Activated CD8-positive, alpha-beta memory T cell treated with anti-CD3 and anti-CD28 coated beads, Interleukin-2, amount 50 U/mL, for 24 hours (primary cell): ENCODE measurements around the gene KDM4C.
"Not testable (repeated sequence)": the region's sequence is repeated elsewhere in the genome, so short reads cannot be mapped to it uniquely, and the experiment has no call there.

Source experiments
- DNase-seq: peaks from one replicate; pipeline ENCODE4 v3.0.0-alpha.2; 2020; ENCODE audit errors: extremely low read depth

Gene KDM4C

DNA sequence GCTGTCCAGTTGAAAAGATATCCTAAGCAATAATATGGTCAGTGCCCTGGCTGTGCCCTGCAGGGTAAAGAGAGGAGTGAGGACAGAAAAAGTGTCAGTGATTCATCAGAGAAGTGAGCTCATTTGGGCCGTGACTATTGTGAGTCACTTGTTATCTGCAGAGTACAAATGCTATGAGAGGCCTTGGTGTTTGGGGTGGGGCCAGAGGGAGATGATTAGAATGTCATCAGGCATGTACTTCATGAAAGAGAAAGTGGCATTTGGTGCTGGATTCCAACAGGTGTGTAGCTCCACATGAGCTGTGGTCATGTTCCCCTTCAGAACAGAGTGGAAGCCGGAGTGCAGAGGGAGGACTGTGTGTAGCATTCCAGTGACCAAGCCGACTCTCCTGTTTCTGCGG is 174.1 kb downstream of the KDM4C start:
- DNase-seq, result peak; percentile 2

GRCh38 chr9:6936103-6936502 is 178.3 kb downstream of the KDM4C start:
- no peak for DNase-seq

- DNase-seq, result no peak
These were observed 179.4 kb downstream of the KDM4C start for GRCh38 chr9:6937209-6937608.

- no peak for DNase-seq
These were observed 180.7 kb downstream of the KDM4C start for GRCh38 chr9:6938447-6938846.

DNA sequence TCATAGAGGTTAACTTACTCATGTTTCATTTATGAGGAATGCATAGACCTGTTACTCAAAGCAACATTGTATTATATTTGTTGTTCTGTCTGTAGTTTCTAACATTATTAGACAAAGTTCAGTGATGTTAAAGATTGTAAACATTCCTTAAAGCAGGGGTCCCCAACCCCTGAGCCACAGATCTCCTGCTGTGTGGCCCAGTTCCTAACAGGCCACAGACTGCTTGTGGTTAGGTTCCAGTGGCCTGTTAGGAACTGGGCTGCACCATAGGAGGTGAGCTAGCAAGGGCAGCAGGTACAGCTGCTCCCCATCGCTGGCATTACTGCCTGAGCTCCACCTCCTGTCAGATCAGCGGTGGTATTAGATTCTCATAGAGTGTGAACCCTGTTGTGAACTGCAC is 181.1 kb downstream of the KDM4C start:
- no peak for DNase-seq

DNA sequence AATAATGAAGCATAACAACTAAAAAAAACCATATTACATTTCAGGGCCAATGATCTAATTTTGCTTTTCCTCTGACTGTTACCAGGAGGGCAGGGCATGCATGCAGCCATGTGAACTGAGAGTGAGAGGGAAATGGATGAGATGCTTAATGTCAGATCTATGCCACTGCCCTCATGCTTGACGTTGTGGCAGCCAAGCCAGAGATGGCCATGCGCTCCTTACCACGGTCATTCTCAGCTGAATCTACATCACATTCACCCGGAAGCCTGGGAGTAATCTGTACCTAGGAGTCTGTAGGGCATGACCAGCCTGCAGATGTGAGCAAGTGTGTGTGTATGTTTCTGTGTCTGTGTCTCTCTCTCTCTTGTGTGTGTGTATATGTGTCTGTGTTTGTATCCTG is 183.7 kb downstream of the KDM4C start:
- no peak for DNase-seq

GRCh38 chr9:6942406-6942805 is 184.6 kb downstream of the KDM4C start:
- DNase-seq, result no peak

DNA sequence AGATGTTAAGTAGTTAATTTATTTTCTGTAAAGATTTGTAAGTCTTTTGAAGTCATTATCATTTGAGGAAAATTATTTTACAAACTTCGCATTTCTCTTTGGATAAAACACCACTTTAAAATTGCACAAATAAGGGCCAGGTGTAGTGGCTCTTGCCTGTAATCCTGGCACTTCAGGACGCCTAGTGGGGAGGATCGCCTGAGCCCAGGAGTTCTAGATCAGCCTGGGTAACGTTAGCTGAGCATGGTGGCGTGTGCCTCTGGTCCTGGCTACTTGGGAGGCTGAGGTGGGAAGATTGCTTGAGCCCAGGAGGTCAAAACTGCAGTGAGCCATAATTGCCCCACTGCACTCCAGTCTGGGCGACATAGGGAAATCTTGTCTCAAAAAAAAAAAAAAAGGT is 185.5 kb downstream of the KDM4C start:
- DNase-seq, result no peak

GRCh38 chr9:6944093-6944551 is 186.3 kb downstream of the KDM4C start:
- no peak for DNase-seq

GRCh38 chr9:6944896-6945295 is 187.1 kb downstream of the KDM4C start:
- DNase-seq, result no peak

DNA sequence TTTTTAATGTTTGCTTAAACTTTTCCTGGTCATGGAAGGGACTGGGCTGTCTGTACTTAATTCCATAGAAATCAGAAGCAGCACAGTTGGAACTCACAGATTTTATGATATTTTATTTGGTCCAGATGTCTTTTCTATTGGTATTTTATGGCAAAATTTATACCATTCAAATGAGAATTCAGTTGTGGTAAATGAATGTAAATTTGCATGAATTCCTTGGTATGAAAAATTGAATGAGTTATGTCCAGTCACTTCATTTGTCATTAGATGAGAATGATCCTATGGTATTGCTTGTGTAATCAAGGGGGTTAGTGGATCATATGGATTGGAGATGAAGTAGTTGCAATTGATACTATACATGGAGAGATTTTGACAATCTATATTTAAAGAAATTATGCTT is 188.0 kb downstream of the KDM4C start:
- DNase-seq, result no peak

GRCh38 chr9:6946583-6947166 is 188.9 kb downstream of the KDM4C start:
- DNase-seq, result no peak

DNA sequence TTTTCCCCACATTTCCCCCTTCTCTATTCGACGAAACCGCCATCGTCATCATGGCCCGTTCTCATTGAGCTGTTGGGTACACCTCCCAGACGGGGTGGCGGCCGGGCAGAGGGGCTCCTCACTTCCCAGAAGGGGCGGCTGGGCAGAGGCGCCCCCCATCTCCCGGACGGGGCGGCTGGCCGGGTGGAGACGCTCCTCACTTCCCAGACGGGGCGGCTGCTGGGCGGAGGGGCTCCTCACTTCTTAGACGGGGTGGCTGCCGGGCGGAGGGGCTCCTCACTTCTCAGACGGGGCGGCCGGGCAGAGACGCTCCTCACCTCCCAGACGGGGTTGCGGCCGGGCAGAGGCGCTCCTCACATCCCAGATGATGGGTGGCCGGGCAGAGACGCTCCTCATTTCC is 191.1 kb downstream of the KDM4C start:
- DNase-seq, result not testable (repeated sequence)

- no peak for DNase-seq
These were observed 197.6 kb downstream of the KDM4C start for GRCh38 chr9:6955251-6955921.

DNA sequence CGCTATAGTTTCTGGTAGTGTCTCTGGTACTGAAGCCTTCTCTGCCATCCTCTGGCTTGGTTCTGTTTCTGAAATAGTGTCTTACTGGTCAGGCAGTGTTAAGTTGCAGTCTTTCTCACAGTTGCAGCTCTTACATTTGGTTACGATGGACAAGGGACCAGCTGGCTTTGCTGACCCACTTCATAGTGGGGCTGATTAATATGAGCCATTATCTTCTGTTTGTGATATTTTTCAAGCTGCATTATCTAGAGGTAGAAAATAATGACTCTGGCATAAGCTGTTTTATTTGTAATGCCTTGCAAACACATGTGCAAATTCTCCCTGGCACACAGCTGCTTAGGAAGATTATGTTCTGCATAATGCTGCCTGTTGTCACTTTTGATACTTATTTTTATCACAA is 199.1 kb downstream of the KDM4C start:
- DNase-seq, result no peak

DNA sequence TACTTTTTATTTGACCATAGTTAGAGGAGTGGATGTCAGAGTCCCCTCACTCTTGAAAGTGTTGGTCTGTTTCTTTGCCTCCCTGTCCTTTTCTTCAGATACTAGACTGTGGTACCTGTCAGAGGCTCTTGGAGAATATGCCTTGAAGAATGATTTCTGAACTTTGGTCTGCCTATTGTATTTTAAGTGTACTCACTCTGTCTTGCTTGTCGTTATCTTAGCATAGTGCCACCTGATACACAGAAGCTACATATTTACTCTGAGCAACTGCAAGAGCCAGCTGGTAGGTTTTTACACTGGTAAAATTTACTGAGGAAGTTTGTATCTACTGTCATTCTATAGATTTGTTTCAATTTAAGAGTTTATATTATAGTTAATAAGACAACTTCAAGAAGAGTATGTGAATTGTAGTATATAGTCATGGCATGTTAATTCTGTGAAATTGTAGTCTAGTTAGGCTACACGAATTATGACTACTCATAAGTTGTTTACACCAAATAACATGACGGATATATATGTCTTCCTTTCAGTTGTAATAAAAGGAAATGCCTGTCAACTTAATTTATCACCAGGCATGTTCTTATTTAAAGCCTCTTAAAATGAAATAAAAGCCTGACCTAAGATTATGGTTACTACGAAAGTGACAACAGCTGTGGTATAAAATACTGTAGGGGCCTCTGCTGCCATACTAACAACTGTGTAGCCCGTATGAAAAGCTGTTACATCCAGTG is 201.7 kb downstream of the KDM4C start:
- DNase-seq, result no peak

- DNase-seq, result no peak
These were observed 203.0 kb downstream of the KDM4C start for GRCh38 chr9:6960777-6961176.

DNA sequence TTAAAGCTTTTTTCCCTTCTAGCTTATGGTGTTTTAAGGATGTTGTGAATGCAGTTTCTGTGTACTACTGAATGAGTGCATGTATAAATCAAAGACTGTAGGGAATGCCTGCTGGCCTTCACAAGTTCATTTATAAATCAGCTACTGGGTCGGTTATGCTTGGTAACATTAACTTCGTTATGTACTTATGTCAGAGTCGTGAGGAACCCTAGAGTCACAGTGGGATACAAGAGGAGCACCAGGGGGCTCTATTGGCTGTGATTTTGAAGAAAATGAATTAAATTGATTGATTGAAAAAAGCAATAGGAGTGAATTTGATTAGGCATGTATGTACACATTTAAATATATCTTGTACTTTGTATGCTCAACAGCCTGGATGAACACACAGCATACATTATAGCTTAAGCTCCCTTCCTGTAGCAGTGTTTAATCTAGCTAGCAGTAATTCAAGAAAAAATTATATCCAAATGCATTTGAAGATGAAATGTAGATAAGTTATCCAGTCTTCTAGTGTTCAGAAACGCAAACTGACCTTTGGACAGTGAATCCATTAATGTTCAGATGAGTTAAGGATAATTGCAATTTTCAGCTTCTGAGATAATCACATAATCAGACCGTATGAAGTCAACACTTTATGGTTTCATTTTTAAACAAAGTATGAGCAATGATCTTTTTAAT is 204.2 kb downstream of the KDM4C start:
- DNase-seq, result no peak

- DNase-seq, result no peak
These were observed 207.8 kb downstream of the KDM4C start for GRCh38 chr9:6965566-6965965.

GRCh38 chr9:6968271-6968670 is 210.5 kb downstream of the KDM4C start:
- DNase-seq, result no peak

DNA sequence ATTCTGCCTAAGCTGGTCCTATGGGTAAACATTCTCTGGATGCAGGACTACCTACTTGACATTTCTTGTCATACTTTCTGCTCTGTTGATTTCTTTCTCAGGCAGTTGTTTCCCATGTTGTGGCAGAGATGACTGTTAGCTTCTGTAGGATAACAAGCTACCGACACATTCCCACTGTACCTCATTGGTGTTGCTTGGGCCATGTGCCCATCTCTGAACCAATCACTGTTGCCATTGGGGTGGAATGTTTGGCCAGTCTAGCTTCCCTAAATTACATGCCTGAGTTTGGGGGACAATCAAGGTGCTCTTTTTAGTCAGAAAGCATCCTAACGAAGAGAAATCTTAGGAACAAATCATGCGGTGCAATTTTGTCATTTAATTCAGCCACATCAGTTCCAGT is 212.0 kb downstream of the KDM4C start:
- no peak for DNase-seq

DNA sequence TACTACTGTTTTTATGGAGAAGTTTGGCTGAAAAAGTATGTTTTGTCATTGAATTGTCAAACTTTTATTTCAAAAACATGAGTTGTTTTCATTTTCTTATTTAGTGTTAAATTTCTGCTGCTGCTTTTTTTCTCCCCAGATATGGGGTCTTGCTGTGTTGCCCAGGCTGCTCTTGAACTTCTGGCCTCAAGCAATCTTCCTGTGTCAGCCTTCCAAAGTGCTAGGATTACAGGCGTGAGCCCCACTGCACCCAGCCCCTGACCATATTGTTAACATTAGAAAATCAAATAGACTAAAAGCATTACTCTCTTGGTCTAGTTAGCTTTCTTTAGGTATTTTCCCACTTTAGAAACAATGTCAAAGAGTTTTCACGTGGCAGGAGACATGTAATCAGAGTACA is 215.3 kb downstream of the KDM4C start:
- DNase-seq, result no peak

- no peak for DNase-seq
These were observed 216.0 kb downstream of the KDM4C start for GRCh38 chr9:6973762-6974161.
